Measurements from ENCODE around the gene ABI2.
"Not testable (repeated sequence)": the region's sequence is repeated elsewhere in the genome, so short reads cannot be mapped to it uniquely, and the experiment has no call there.

DNA sequence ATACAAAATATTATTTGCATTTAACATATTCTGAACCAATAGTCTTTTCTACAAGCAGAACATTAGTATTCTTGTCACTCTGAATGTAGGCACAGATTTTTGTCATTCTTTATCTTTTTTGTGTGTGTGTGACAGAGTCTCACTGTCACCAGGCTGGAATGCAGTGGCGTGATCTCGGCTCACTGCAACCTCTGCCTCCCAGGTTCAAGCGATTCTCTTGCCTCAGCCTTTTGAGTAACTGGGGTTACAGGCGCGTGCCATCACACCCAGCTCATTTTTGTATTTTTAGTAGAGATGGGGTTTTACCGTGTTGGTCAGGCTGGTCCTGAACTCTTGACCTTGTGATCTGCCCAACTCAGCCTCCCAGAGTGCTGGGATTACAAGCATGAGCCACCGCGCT, 25.6 kb upstream of the ABI2 start:
- TF ChIP-seq, protein P1, sequence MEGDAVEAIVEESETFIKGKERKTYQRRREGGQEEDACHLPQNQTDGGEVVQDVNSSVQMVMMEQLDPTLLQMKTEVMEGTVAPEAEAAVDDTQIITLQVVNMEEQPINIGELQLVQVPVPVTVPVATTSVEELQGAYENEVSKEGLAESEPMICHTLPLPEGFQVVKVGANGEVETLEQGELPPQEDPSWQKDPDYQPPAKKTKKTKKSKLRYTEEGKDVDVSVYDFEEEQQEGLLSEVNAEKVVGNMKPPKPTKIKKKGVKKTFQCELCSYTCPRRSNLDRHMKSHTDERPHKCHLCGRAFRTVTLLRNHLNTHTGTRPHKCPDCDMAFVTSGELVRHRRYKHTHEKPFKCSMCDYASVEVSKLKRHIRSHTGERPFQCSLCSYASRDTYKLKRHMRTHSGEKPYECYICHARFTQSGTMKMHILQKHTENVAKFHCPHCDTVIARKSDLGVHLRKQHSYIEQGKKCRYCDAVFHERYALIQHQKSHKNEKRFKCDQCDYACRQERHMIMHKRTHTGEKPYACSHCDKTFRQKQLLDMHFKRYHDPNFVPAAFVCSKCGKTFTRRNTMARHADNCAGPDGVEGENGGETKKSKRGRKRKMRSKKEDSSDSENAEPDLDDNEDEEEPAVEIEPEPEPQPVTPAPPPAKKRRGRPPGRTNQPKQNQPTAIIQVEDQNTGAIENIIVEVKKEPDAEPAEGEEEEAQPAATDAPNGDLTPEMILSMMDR (IDR thresholded peaks at IDR 0.05): not testable (repeated sequence)
- TF ChIP-seq POLR2A (IDR thresholded peaks at IDR 0.05): not testable (repeated sequence)
